H1 (cell line): ENCODE measurements around the gene PPP1R14C. TPM values are rescaled to one million over a fixed set of nuclear protein-coding genes. Genes with fewer than 3 reads are reported as not detected.

Experiments
- CTCF ChIA-PET: fragments of 300-600 bp; sonication (Branson Sonifier 250); formaldehyde crosslinking; loops from one replicate; lab custom pipeline; 2021; ENCODE audit not compliant: partially characterized antibody; lab: Charles Lee
- POLR2A ChIA-PET: fragments of 300-600 bp; sonication (Branson Sonifier 250); formaldehyde crosslinking; loops from one replicate; lab custom pipeline; 2021; ENCODE audit warnings: inconsistent platforms; ENCODE audit not compliant: partially characterized antibody; lab: Charles Lee
- DNase-seq, 2 experiments: peaks; one replicate each; pipeline versions ENCODE4 v3.0.0 to v3.0.0-alpha.2; 2010 to 2022; ENCODE audit warnings: low spot score in 2 of 2, low read depth in 1 of 2, mixed read lengths in 1 of 2
- FAIRE-seq: peaks from 2 replicates; lab custom pipeline; 2011; peaks lifted over from hg19 to GRCh38; lab: Jason Lieb, UNC
- H2AFZ ChIP-seq: 2 replicates; pipeline ENCODE4 v1.8.1; 2012; ENCODE audit warnings: low read length, inconsistent platforms
- H2AK5ac ChIP-seq: 2 replicates; pipeline ENCODE4 v1.6.1; 2013; ENCODE audit warnings: low read depth, low read length
- H2BK120ac ChIP-seq: replicated peaks from 2 replicates; pipeline ENCODE3; 2013; ENCODE audit warnings: low read depth, low read length, inconsistent platforms
- H2BK12ac ChIP-seq: 2 replicates; pipeline ENCODE4 v1.6.1; 2013; ENCODE audit warnings: low read depth, low read length
- H2BK15ac ChIP-seq: 2 replicates; pipeline ENCODE4 v1.6.1; 2013; ENCODE audit warnings: low read length
- H2BK20ac ChIP-seq: 2 replicates; pipeline ENCODE4 v1.6.1; 2013; ENCODE audit warnings: low read length
- H2BK5ac ChIP-seq: 2 replicates; pipeline ENCODE4 v1.6.1; 2013; ENCODE audit warnings: low read depth, low read length
- H3K14ac ChIP-seq: 2 replicates; pipeline ENCODE4 v1.6.1; 2013; ENCODE audit warnings: inconsistent platforms; ENCODE audit not compliant: insufficient read length
- H3K18ac ChIP-seq: 2 replicates; pipeline ENCODE4 v1.6.1; 2013; ENCODE audit warnings: low read length; ENCODE audit errors: extremely low read depth
- H3K23ac ChIP-seq: 2 replicates; pipeline ENCODE4 v1.6.1; 2013; ENCODE audit warnings: inconsistent platforms; ENCODE audit not compliant: insufficient read length
- H3K23me2 ChIP-seq: 2 replicates; pipeline ENCODE4 v1.6.1; 2013; ENCODE audit warnings: low read depth, low read length
- H3K27ac ChIP-seq: 2 replicates; pipeline ENCODE4 v1.6.1; 2011; ENCODE audit warnings: low read depth, low read length, inconsistent platforms
- H3K27me3 ChIP-seq, 4 experiments: replicated peaks in 1 of 4; 1 replicate in 1 of 4; 2 replicates in 3 of 4; pipeline versions ENCODE4 v1.6.1 to v1.8.1; 2011 to 2013; ENCODE audit warnings: low read length in 3 of 4, mild to moderate bottlenecking in 3 of 4, inconsistent platforms in 2 of 4, mixed read lengths in 2 of 4, moderate library complexity in 1 of 4; ENCODE audit not compliant: control insufficient read depth in 3 of 4, insufficient read depth in 3 of 4; ENCODE audit errors: extremely low read depth in 1 of 4
- H3K36me3 ChIP-seq, 4 experiments: 2 replicates each; pipeline versions ENCODE4 v1.6.1 to v1.8.1; 2011 to 2013; ENCODE audit warnings: mild to moderate bottlenecking in 4 of 4, low read length in 3 of 4, moderate library complexity in 2 of 4, control low read depth in 1 of 4, inconsistent platforms in 1 of 4; ENCODE audit not compliant: insufficient read depth in 4 of 4, control insufficient read depth in 2 of 4
- H3K4ac ChIP-seq: replicated peaks from 2 replicates; pipeline ENCODE3; 2013; ENCODE audit warnings: low read length, low read depth, mixed read lengths, inconsistent platforms; ENCODE audit not compliant: insufficient read length
- H3K4me1 ChIP-seq, 4 experiments: replicated peaks in 1 of 4; 1 replicate in 1 of 4; 2 replicates in 3 of 4; pipeline versions ENCODE4 v1.6.1 to v1.8.1; 2011 to 2013; ENCODE audit warnings: low read length in 3 of 4, inconsistent platforms in 2 of 4, mixed read lengths in 1 of 4; ENCODE audit not compliant: insufficient read depth in 4 of 4, control insufficient read depth in 3 of 4
- H3K4me2 ChIP-seq, 2 experiments: 2 replicates each; pipeline versions ENCODE4 v1.6.1 to v1.8.1; 2011 to 2013; ENCODE audit warnings: low read depth in 2 of 2, low read length in 2 of 2, control low read depth in 1 of 2, inconsistent platforms in 1 of 2, mild to moderate bottlenecking in 1 of 2; ENCODE audit not compliant: insufficient read depth in 1 of 2
- H3K4me3 ChIP-seq, 4 experiments: fragments of 200-600, 300-600 bp in 1 of 4; sonication (generic), shearing (Covaris generic), sonication (Bioruptor Twin) in 1 of 4; 2 replicates each; pipeline versions ENCODE4 v1.5.1 to v1.8.1; 2011 to 2016; ENCODE audit warnings: low read length in 4 of 4, low read depth in 3 of 4, control low read depth in 2 of 4, inconsistent platforms in 2 of 4, mild to moderate bottlenecking in 2 of 4, mixed read lengths in 1 of 4, moderate library complexity in 1 of 4; ENCODE audit not compliant: insufficient read depth in 2 of 4; ENCODE audit errors: extremely low read depth in 1 of 4
- H3K56ac ChIP-seq: replicated peaks from 2 replicates; pipeline ENCODE3; 2013; ENCODE audit warnings: low read depth, mild to moderate bottlenecking, mixed read lengths, low read length, inconsistent platforms; ENCODE audit not compliant: insufficient read length
- H3K79me1 ChIP-seq: 2 replicates; pipeline ENCODE4 v1.6.1; 2013; ENCODE audit warnings: low read depth, low read length, control low read depth
- H3K79me2 ChIP-seq, 2 experiments: 2 replicates each; pipeline versions ENCODE4 v1.6.1 to v1.8.1; 2012 to 2013; ENCODE audit warnings: low read length in 2 of 2, mild to moderate bottlenecking in 2 of 2, inconsistent platforms in 1 of 2; ENCODE audit not compliant: insufficient read depth in 2 of 2, control insufficient read depth in 1 of 2
- H3K9ac ChIP-seq, 4 experiments: replicated peaks in 1 of 4; 1 replicate in 1 of 4; 2 replicates in 3 of 4; pipeline versions ENCODE4 v1.6.1 to v1.8.1; 2011 to 2013; ENCODE audit warnings: low read depth in 3 of 4, low read length in 3 of 4, control low read depth in 2 of 4, mild to moderate bottlenecking in 2 of 4, moderate library complexity in 2 of 4, inconsistent platforms in 1 of 4; ENCODE audit errors: extremely low read depth in 1 of 4
- H3K9me3 ChIP-seq, 2 experiments: 2 replicates each; pipeline versions ENCODE4 v1.6.1 to v1.8.1; 2012 to 2013; ENCODE audit warnings: mild to moderate bottlenecking in 2 of 2, moderate library complexity in 2 of 2, control low read depth in 1 of 2, inconsistent platforms in 1 of 2, low read depth in 1 of 2, low read length in 1 of 2, mixed read lengths in 1 of 2; ENCODE audit not compliant: insufficient read depth in 2 of 2
- H4K20me1 ChIP-seq, 2 experiments: replicated peaks in 1 of 2; 2 replicates each; pipeline versions ENCODE3 to v1.8.1; 2011 to 2013; ENCODE audit warnings: inconsistent platforms in 2 of 2, low read length in 2 of 2, mild to moderate bottlenecking in 1 of 2; ENCODE audit not compliant: insufficient read depth in 2 of 2, control insufficient read depth in 1 of 2
- H4K5ac ChIP-seq: 2 replicates; pipeline ENCODE4 v1.6.1; 2013; ENCODE audit warnings: low read length, low read depth, mixed read lengths, inconsistent platforms; ENCODE audit not compliant: insufficient read length
- H4K8ac ChIP-seq: 2 replicates; pipeline ENCODE4 v1.8.0; 2013; ENCODE audit warnings: mild to moderate bottlenecking, moderate library complexity, low read length, inconsistent platforms; ENCODE audit not compliant: insufficient read depth; ENCODE audit errors: extremely low read depth
- H4K91ac ChIP-seq: replicated peaks from 2 replicates; pipeline ENCODE3; 2013; ENCODE audit warnings: low read length, mixed read lengths, inconsistent platforms; ENCODE audit not compliant: insufficient read length
- RBBP5 ChIP-seq: IDR thresholded peaks from 2 replicates; pipeline ENCODE4 v1.7.1; 2012; ENCODE audit warnings: low read depth, mild to moderate bottlenecking, inconsistent platforms, low read length, moderate library complexity, borderline replicate concordance
- SIN3A ChIP-seq, 2 experiments: IDR thresholded peaks in 1 of 2; conservative IDR thresholded peaks in 1 of 2; 2 replicates each; pipeline ENCODE4 v1.6.1; 2011 to 2012; ENCODE audit warnings: low read length in 2 of 2, improper control_type of control experiment in 1 of 2, low read depth in 1 of 2, mild to moderate bottlenecking in 1 of 2
- whole genome bisulfite sequencing, 2 experiments: shearing (Covaris generic) in 1 of 2; methylation state at CpG; one replicate each; pipeline versions ENCODE4 v1.1.6 to v1.1.7; 2013 to 2015; ENCODE audit warnings: low lambda C conversion rate in 2 of 2, mixed read lengths in 2 of 2, inconsistent platforms in 1 of 2, low coverage in 1 of 2, missing lambda C conversion rate in 1 of 2; ENCODE audit not compliant: insufficient replicate concordance in 2 of 2, insufficient coverage in 1 of 2, insufficient read length in 1 of 2; ENCODE audit errors: extremely low coverage in 1 of 2, missing lambda C conversion rate in 1 of 2; 5-methylcytosine and 5-hydroxymethylcytosine counted together
- polyA plus RNA-seq, 7 experiments: library from polyadenylated mRNA; depleted of rRNA in 3 of 7; stranded (reverse) in 5 of 7; unstranded in 2 of 7; fragments of >200 nt in 5 of 7; fragments of 200-250 nt in 2 of 7; gene quantifications; 1 replicate in 5 of 7; 2 replicates in 1 of 7; 4 replicates in 1 of 7; pipeline versions ENCODE4 v1.2.1 to v1.2.3, GENCODE V29; 2011 to 2013; ENCODE audit warnings: missing spikeins in 2 of 7, mixed read lengths in 2 of 7
- total RNA-seq: library from RNA; stranded (reverse); fragmentation: NEBNext Ultra II Directional; extraction: Animal tissue kit (Norgen Biotek cat#: 25700); gene quantifications from 2 replicates; pipeline ENCODE4 v1.2.1, GENCODE V29; 2021

The PPP1R14C gene
- total and polyA plus RNA-seq, 2 of the 8 experiments (the other 6 are each of a cell fraction or from before 2014, with no cell fraction given): 0.30 to 0.61 TPM

DNA sequence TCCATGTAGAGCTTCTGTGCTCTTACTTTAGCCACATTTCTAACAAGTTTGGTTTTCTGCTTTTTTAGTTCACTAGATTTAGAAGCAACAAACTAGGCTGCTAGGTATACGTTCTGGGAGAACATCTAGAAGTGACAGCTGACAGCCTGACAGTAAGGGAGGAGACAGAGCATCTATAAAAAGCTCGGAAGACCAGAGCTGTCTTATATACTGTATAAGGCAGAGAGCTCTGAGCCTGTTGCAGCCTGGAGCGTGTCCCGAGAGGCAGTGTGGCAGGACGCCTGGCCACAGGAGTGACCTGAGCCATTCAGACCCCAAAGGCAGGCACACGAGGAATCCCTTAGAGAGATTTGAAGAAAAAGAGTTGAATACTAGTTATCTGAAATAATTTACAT is 24.6 kb downstream of the PPP1R14C start:
- CTCF ChIA-PET: interaction anchor here (0.8 to 1.2 kb wide), 3 partner anchors 96 to 228 kb away, joined by 3 read pairs; partner anchors contain the start of gene ULBP3
- FAIRE-seq: no peak
- no peak overlapping the region for H3K4me3 ChIP-seq
- TF ChIP-seq RBBP5: no peak
- TF ChIP-seq SIN3A (conservative IDR thresholded peaks at IDR 0.05 in 1 of 2, IDR thresholded peaks at IDR 0.05 in 1 of 2; ENCODE audit: low read depth in 1 of 2, low read length in 2 of 2): no peak

More for the DNA sequence above, 24.6 kb downstream of the PPP1R14C start:
- no peak overlapping the region for H4K5ac ChIP-seq
- H3K14ac ChIP-seq: no peak overlapping the region
- DNase-seq: no peak
- H3K23me2 ChIP-seq: no peaks in the 10 kb centered on the region; the same call in 1 of the 2 replicates
- POLR2A ChIA-PET: no interaction called here
- no peaks in the 10 kb centered on the region for H3K79me2 ChIP-seq
- H3K4ac ChIP-seq: no peak overlapping the region
- H3K9me3 ChIP-seq: no peaks in the 10 kb centered on the region
- no peak overlapping the region for H4K8ac ChIP-seq
- no peaks in the 10 kb centered on the region for H3K36me3 ChIP-seq
- H3K79me1 ChIP-seq: no peaks in the 10 kb centered on the region
- no peak overlapping the region for H2BK15ac ChIP-seq
- no peak overlapping the region for H3K18ac ChIP-seq
- 85% methylated on average over 6 of the region's 6 CpGs; no CpG with 5 or more reads in 1 of the 2 experiments for WGBS, 2 experiments
- no peaks in the 10 kb centered on the region for H4K20me1 ChIP-seq
- no peak overlapping the region for H2AFZ ChIP-seq
- H2BK20ac ChIP-seq: no peak overlapping the region
- H3K27ac ChIP-seq: no peak overlapping the region
- H3K4me1 ChIP-seq: no peaks in the 10 kb centered on the region
- H3K9ac ChIP-seq: no peak overlapping the region
- H2BK12ac ChIP-seq: no peak overlapping the region
- no peak overlapping the region for H3K23ac ChIP-seq
- no peak overlapping the region for H3K4me2 ChIP-seq
- H2BK5ac ChIP-seq: no peak overlapping the region
- no peak overlapping the region for H2BK120ac ChIP-seq
- no peak overlapping the region for H3K56ac ChIP-seq
- no peaks in the 10 kb centered on the region for H3K27me3 ChIP-seq
- H4K91ac ChIP-seq: no peak overlapping the region
- H2AK5ac ChIP-seq: no peak overlapping the region
